T-helper 17 cell (primary cell): ENCODE measurements around the gene CENPU. TPM values are rescaled to one million over a fixed set of nuclear protein-coding genes. Genes with fewer than 3 reads are reported as not detected.

Source experiments
- ATAC-seq: fragments of 150-1000 bp; cut with Tn5 transposase; 2 replicates; pipeline ENCODE4 v1.10.0; 2021; ENCODE audit warnings: mild to moderate bottlenecking, moderate library complexity
- DNase-seq, 3 donors: peaks; one replicate each; pipeline versions ENCODE4 v3.0.0 to v3.0.0-alpha.2; 2020 to 2021
- H3K9me3 ChIP-seq: one replicate; pipeline ENCODE4 v1.7.0; 2013; ENCODE audit warnings: low read length, mild to moderate bottlenecking; ENCODE audit not compliant: control insufficient read depth, poor library complexity, severe bottlenecking
- H3K27ac Mint-ChIP-seq: one replicate; pipeline ENCODE4 v1.8.0; 2022; ENCODE audit warnings: mild to moderate bottlenecking, moderate library complexity, mixed read lengths
- H3K27me3 Mint-ChIP-seq: one replicate; pipeline ENCODE4 v1.8.0; 2022; ENCODE audit warnings: mixed read lengths
- H3K36me3 Mint-ChIP-seq: one replicate; pipeline ENCODE4 v1.8.0; 2022; ENCODE audit warnings: low read depth, mixed read lengths
- H3K4me1 Mint-ChIP-seq: one replicate; pipeline ENCODE4 v1.8.0; 2022; ENCODE audit warnings: mild to moderate bottlenecking, mixed read lengths
- H3K4me3 Mint-ChIP-seq: one replicate; pipeline ENCODE4 v1.8.0; 2022; ENCODE audit warnings: mild to moderate bottlenecking, moderate library complexity, mixed read lengths
- total RNA-seq, 4 donors: library from RNA in 2 of 4; stranded (reverse) in 2 of 4; gene quantifications; one replicate each; pipeline ENCODE4 v1.2.3 and lab custom pipeline; 2022 to 2026

The CENPU gene
- total RNA-seq, 2 donors from 2014 or later, result 5.4 to 10.4 TPM

DNA sequence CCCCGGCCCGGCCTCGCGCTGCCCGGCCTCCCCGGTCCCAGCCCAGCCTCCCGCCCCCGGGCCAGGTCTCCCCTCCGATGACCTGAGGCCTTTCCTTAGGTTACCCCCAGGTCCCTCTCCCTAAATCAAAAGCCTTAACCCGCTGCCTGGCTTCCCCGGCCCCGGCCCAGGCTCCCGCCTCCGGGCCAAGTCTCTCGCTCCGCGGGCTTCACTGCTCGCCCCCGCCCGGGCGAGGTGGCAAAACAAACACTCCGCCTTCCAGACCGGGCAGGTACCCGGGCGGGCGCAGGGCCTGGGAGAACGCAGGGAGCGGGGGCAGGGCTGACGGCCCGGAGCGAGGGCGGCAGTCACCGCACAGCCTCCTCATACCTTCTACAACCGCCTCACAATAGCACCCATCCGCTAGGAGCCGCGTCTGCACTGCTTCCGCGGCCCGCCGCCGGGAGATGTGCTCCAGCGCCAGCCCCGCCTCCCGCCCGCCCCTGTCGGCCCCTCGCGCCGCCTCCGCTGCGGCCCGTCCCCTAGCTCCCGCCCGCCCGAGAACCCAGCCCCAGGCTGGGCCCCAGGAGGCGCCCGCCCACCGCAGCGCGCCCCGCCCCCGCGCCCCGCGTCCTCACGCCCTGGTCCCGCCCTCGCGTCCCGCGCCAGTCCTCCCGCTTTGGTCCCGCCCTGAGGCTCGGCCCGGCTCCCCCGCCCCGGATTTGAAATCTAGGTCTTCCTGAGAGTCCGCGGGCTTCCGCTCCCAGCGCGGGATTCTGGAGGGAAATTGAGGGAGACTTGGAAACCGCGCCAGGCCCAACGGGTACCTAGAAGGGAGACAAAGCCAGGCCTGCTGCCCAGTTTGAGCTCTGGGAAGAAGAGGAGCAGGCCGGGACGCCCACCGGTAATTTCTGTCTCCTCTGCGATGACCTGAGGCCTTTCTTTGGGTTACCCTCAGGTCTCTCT is 84.6 kb downstream of the CENPU start, which contains the start of the genes CASP3 and PRIMPOL:
Gene CASP3, minus strand, starts transcription at position 422 of the 945 bp plus-strand sequence. CDS start 10,994 bp downstream, outside the sequence.
Gene PRIMPOL, plus strand, starts transcription at position 713 of the 945 bp plus-strand sequence. CDS start 7,403 bp downstream, outside the sequence.
- H3K4me1 Mint-ChIP-seq, result peaks cover 39% of the 10 kb centered on the region
- DNase-seq (peak; percentile 91 to 98 (median 98)), ATAC-seq (peak; percentile 91)

DNA sequence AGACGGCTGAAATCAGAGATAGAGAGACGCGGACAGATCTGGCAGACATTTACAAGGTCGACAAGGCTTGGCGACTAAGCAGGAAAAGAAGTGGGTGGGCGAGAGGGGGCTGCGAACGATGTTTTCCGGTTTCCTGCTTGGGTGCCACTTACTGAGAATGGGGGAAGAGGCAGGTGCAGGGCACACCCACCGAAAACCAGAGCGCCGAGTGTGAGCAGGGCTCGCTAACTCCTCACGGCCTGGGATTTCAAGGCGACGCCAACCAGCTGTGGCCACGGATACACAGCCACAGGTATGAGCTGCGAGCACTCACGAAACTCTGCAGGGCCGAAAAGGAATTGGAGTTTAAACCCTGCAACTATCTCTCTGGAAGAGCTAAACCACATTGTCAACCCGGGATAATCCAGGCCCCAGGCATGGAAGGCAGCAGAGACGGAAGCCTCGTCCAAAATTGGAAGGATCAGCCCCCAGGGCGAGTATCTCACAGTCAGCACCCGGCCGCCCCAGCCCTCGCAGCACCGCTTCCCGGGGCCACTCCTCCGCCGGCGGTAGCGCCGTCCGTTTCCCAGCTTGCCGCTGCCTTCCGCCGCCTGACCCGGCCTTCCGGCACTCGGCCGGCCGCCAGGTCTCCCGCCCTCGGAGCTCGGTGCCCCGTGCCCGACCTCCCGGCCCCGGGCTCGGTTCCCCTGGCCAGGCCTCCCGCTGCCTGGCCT is 85.4 kb downstream of the CENPU start:
- DNase-seq (peak; percentile 14 to 39 (median 39)), ATAC-seq (no peak)
- H3K4me3 Mint-ChIP-seq, result peak overlapping the region; percentile 98
- H3K36me3 Mint-ChIP-seq, result peaks cover 7% of the 10 kb centered on the region
- H3K27ac Mint-ChIP-seq, result peak overlapping the region; percentile 98
- H3K4me1 Mint-ChIP-seq, result peaks cover 39% of the 10 kb centered on the region
- H3K27me3 Mint-ChIP-seq, result no peaks in the 10 kb centered on the region
- H3K9me3 ChIP-seq, result no peaks in the 10 kb centered on the region

More for the DNA sequence above, 84.6 kb downstream of the CENPU start, which contains the start of the genes CASP3 and PRIMPOL:
- no peaks in the 10 kb centered on the region for H3K9me3 ChIP-seq
- H3K4me3 Mint-ChIP-seq, result peak within 1 kb of the TSS; percentile 98
- peak within 1 kb of the TSS; percentile 98 for H3K27ac Mint-ChIP-seq
- no peaks in the 10 kb centered on the region for H3K27me3 Mint-ChIP-seq
- H3K36me3 Mint-ChIP-seq, result peaks cover 7% of the 10 kb centered on the region

DNA sequence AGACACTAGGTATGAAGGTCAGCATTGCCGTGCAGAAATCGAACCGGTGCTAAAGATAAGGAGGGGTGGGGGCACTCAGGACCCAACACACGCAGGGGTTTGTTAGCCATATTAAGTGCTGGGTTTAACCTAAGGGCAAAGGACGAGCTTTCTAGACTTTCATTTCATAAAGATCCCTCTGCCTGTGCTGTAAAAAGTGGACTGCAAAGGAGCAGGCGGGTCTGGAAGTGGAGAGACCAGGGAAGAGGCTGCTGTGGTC is 85.9 kb downstream of the CENPU start:
- Mint-ChIP-seq H3K4me1 (peaks cover 39% of the 10 kb centered on the region), H3K4me3 (peak overlapping the region; percentile 98), H3K27ac (peak overlapping the region; percentile 98), H3K27me3 (no peaks in the 10 kb centered on the region), H3K36me3 (peaks cover 7% of the 10 kb centered on the region)
- ATAC-seq, result no peak
- no peaks in the 10 kb centered on the region for H3K9me3 ChIP-seq
- DNase-seq, result no peak

DNA sequence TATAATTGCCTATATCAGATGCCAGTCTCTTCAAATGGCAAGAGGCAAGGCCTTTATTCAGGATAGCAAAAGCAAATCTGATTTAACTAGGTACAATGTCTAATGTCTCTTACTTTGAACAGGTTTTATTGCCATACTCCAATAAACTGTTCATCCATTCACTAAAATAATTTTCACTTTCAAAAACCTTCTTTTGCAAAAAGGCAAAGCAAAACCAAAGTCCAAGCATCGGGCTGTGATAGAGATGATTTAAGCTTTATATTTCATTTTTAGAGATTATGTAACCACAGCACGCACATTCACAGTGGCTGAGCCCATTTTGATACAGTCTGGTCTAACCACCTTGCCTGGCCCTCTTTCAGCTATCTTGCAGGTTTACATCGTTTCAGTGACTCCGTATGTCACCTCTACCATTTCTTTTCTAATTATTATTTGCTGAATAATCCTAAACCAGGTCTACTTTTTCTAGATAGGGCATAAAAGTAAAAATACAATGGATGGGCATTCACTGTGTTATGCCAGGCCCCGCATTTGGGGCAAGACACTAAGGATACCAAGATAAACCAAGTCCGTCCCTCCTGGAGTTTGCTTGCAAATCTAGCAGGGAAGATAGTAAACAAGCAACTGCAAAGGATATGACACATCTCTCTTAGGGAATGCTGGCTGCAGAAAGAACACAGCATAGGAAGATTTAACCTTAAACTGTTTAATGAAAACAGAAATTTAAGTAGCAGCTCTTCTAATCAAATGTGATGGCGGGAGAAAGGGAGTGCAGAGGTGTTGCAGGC is 86.4 kb downstream of the CENPU start:
- peak overlapping the region; percentile 98 for H3K27ac Mint-ChIP-seq
- no peaks in the 10 kb centered on the region for H3K27me3 Mint-ChIP-seq
- DNase-seq (no peak), ATAC-seq (no peak)
- H3K4me3 Mint-ChIP-seq, result peak overlapping the region; percentile 98
- H3K4me1 Mint-ChIP-seq, result peaks cover 40% of the 10 kb centered on the region
- peaks cover 5% of the 10 kb centered on the region for H3K36me3 Mint-ChIP-seq
- H3K9me3 ChIP-seq, result no peaks in the 10 kb centered on the region

DNA sequence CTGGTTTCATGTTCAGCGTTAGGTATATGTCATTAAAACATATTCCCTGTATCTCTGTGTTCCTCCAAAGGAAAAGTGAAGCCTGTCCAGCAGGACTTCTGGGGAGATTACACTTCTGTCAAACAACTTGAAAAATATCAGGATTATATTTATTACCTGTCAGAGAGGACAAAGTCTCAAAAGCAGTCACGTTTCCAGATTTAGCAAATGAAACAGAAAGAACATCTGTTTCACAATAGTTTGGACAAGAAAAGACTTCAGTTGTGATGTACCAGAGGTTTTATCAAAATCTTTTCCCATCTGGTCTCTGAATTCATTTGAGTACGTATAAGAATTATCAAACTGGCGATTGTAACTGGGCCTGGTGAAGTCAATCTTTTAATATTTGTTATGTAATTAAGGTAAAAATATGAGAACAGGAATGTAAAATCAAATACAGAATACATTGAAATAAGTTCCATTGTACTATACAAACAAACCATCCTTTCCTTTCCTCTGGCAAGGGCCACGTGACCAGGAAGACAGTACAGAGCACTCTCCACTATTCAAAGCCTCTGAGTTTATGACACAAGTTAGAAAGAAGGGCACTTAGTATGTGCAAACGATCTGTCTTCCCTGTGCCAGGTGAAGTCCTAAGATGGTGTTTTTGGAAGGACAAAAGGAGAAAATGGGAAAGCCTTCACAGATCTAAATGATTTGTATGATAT is 87.8 kb downstream of the CENPU start:
- no peak for DNase-seq
- H3K4me3 Mint-ChIP-seq, result peak overlapping the region; percentile 77
- peaks cover 39% of the 10 kb centered on the region for H3K4me1 Mint-ChIP-seq
- no peaks in the 10 kb centered on the region for H3K9me3 ChIP-seq
- ATAC-seq, result no peak
- no peaks in the 10 kb centered on the region for H3K27me3 Mint-ChIP-seq
- peak overlapping the region; percentile 53 for H3K27ac Mint-ChIP-seq
- peaks cover 2% of the 10 kb centered on the region for H3K36me3 Mint-ChIP-seq

DNA sequence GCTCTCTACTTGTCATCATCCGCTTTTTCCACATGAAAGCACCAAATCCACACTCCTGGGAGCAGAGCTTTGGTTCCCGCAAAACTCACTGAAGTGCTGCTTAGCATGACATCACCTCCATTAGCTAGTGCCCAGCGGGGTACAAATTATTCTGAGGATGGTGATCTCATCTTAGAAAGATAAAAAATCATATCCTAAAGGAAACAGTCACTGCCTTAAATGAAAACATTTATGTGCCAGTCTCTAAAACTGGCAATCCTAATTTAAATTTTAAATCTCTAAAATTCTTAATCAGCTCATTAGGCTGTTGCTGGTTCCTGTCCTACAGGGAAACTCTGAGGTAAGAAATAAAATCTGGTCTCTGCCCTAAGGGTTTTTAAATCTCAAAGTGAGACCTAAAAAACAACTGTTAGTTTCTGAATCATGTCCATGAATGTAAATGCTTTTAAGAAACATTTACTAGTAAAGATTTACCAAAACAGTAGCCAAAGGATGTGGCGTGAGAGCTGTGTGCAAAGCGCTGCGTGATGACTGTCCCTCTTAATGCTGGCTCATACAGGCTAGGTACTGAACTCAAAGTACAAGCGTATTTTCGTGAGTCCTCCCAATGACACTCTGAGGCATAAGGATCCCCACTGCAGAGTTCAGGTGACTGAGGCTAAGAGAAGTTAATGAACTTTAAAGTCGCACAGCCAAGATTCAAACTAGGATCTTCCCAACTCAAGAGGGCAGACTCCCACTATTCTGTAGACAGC is 89.2 kb downstream of the CENPU start:
- H3K4me3 Mint-ChIP-seq, result no peak overlapping the region
- DNase-seq (no peak), ATAC-seq (no peak)
- H3K9me3 ChIP-seq, result no peaks in the 10 kb centered on the region
- no peaks in the 10 kb centered on the region for H3K27me3 Mint-ChIP-seq
- H3K36me3 Mint-ChIP-seq, result peaks cover 2% of the 10 kb centered on the region
- H3K27ac Mint-ChIP-seq, result peak overlapping the region; percentile 9
- H3K4me1 Mint-ChIP-seq, result peaks cover 44% of the 10 kb centered on the region

Other genes starting within 250 kb of the CENPU start
- 10 to 100 TPM in 1 of 2 donors, 1 to 10 TPM in 1; 8.6 to 18.5 TPM for gene CASP3, start 84.6 kb downstream of the CENPU start, total RNA-seq
- 1 to 10 TPM; 5.9 to 9.5 TPM for gene PRIMPOL, start 84.4 kb downstream of the CENPU start, total RNA-seq
- 10 to 100 TPM; 12.1 to 13.3 TPM for gene ACSL1, start 91.9 kb upstream of the CENPU start, total RNA-seq